Activated CD4-positive, alpha-beta T cell treated with anti-CD3 and anti-CD28 coated beads, Interleukin-2, amount 10 ng/mL, durations not matched to agents 7 days and 5 days (primary cell): ENCODE results near the gene SEMA7A. TPM values are rescaled to one million over a fixed set of nuclear protein-coding genes. Genes with fewer than 3 reads are reported as not detected.
A peak's percentile ranks its signal among the peaks of the same experiment; 100 is the strongest.

Experiments used
- CTCF ChIA-PET: fragments of 350-600 bp; sonication (Branson Sonifier 250); formaldehyde crosslinking; loops from one replicate; lab custom pipeline; 2021; ENCODE audit warnings: antibody characterized with exemption; lab: Charles Lee
- POLR2A ChIA-PET: fragments of 350-600 bp; sonication (Branson Sonifier 250); formaldehyde crosslinking; loops from one replicate; lab custom pipeline; 2021; ENCODE audit warnings: antibody characterized with exemption; lab: Charles Lee
- DNase-seq: peaks from one replicate; pipeline ENCODE4 v3.0.0-alpha.2; 2020
- H3K27ac Mint-ChIP-seq: one replicate; pipeline ENCODE4 v1.8.0; 2021; ENCODE audit warnings: mild to moderate bottlenecking, moderate library complexity, mixed read lengths
- H3K27me3 Mint-ChIP-seq: one replicate; pipeline ENCODE4 v1.8.0; 2021; ENCODE audit warnings: mixed read lengths
- H3K36me3 Mint-ChIP-seq: one replicate; pipeline ENCODE4 v1.8.0; 2021; ENCODE audit warnings: low read depth, mixed read lengths
- H3K4me1 Mint-ChIP-seq: one replicate; pipeline ENCODE4 v1.8.0; 2021; ENCODE audit warnings: mixed read lengths
- H3K4me3 Mint-ChIP-seq: one replicate; pipeline ENCODE4 v1.8.0; 2021; ENCODE audit warnings: mild to moderate bottlenecking, moderate library complexity, mixed read lengths
- H3K9me3 Mint-ChIP-seq: one replicate; pipeline ENCODE4 v1.8.0; 2021; ENCODE audit warnings: mixed read lengths
- total RNA-seq, 2 experiments: library from RNA; stranded (reverse); gene quantifications; one replicate each; pipeline ENCODE4 v1.2.3, GENCODE V29; 2021

SEMA7A gene
- total RNA-seq, 2 experiments from 2014 or later, result 2.7 to 3.5 TPM

DNA sequence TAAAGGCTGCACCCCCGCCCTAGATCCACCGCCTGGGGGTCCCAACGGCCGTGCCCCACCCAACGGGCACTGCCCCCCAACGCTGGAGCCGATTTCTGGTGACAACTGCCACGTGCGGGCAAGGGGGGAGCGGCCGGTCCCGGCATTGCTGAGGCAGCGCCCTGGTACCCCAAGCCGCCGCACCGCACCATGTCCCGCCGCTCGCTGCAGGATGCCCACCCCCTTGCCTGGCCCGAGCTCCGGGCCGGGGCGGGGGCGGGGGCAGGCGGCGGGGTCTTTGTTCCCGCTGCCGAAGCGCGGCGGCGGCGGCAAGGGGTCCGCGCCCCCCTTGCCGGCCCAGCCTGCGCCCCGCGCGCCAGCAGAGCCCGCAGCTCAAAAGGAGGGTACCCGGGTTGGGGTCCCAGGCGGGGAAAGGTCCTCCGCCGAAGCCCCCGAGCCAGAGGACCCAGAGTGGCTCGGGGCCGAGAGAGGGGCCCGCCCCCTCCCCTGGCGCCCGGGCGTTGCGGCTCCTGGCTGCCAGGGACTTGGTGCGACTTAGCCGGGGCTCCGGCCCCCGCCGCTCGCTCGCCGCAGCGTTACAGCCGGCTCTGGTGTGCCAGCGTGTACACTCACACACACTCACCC, 678 bp downstream of the SEMA7A start:
- Mint-ChIP-seq H3K4me3 (peak overlapping the region; percentile 73), H3K27me3 (peaks cover 4% of the 10 kb centered on the region), H3K9me3 (no peaks in the 10 kb centered on the region), H3K4me1 (peaks cover 41% of the 10 kb centered on the region), H3K27ac (no peak overlapping the region), H3K36me3 (no peaks in the 10 kb centered on the region)
- DNase-seq, result no peak
- POLR2A ChIA-PET, result no interaction called here
- CTCF ChIA-PET, result interaction anchor here (1.0 to 11.4 kb wide), 6 partner anchors 9 to 50 kb away, joined by 3 to 120 read pairs (median 9); no protein-coding TSS in a partner anchor

DNA sequence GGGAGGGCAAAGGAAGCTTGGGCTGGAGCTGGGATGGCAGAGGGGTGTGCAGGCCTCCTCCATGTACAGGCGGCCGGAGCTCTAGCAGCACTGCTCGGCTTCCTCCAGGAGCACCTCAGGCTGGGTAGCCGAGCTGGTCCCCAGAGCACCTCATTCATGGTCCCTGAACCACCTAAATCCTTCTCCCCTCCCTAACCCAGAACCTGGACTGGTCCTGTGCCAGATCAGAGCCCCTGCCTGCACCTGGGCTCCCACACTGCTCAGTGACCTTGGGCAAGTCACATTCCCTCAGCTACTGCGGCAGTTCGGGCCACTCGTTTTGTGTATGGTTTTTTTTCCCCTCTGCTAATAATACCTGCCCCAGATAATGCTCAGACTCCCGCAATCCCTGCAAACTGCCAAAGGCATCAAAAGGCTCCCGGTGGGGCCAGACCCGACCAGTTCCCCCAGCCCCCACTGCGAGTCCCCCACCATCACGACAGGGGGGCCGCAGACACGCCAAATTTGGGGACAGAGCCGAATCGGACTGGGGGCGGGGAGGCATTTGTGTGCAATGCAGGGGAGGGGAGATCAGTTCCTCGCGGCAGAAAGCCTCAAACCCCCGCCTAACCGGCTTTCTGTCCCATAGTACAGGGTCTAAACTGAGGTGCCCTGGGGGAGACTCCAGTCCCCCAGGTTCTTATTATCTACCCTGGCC, 1.3 kb downstream of the SEMA7A start:
- Mint-ChIP-seq H3K4me3 (peak overlapping the region; percentile 69), H3K4me1 (peaks cover 41% of the 10 kb centered on the region), H3K9me3 (no peaks in the 10 kb centered on the region), H3K27me3 (peaks cover 4% of the 10 kb centered on the region), H3K36me3 (no peaks in the 10 kb centered on the region), H3K27ac (peak overlapping the region; percentile 60)
- ChIA-PET CTCF (interaction anchor here (0.5 to 2.7 kb wide), 14 partner anchors 9 to 463 kb away, joined by 3 to 20 read pairs (median 4); partner anchors contain the start of genes ARID3B and UBL7), POLR2A (no interaction called here)
- DNase-seq, result no peak

DNA sequence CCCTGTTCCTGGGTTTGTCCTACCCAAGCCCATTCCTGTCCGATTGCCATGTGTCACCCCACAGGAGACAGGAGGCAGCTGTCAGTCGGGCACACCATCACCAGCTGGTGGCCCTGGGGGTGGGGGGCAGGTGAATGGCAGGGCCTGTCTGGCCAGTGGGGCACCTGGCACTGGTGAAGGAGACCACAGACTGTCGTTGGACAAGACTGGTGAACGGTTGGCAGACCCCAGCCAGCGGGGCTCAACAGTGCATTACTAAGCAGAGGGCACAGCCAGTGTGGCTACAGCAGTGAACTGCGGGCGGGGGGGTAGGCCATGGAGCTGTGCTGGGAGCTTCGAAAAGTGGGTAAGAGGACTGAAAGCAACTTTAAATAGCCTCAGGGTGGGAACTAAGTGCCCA, 2.1 kb downstream of the SEMA7A start:
- POLR2A ChIA-PET, result no interaction called here
- H3K27me3 Mint-ChIP-seq, result peaks cover 4% of the 10 kb centered on the region
- no peaks in the 10 kb centered on the region for H3K36me3 Mint-ChIP-seq
- no peak overlapping the region for H3K27ac Mint-ChIP-seq
- peak overlapping the region; percentile 20 for H3K4me3 Mint-ChIP-seq
- DNase-seq, result no peak
- peaks cover 41% of the 10 kb centered on the region for H3K4me1 Mint-ChIP-seq
- CTCF ChIA-PET, result interaction anchor here (0.5 to 2.7 kb wide), 18 partner anchors 9 to 463 kb away, joined by 3 to 20 read pairs (median 3); partner anchors contain the start of genes ARID3B and UBL7
- no peaks in the 10 kb centered on the region for H3K9me3 Mint-ChIP-seq

DNA sequence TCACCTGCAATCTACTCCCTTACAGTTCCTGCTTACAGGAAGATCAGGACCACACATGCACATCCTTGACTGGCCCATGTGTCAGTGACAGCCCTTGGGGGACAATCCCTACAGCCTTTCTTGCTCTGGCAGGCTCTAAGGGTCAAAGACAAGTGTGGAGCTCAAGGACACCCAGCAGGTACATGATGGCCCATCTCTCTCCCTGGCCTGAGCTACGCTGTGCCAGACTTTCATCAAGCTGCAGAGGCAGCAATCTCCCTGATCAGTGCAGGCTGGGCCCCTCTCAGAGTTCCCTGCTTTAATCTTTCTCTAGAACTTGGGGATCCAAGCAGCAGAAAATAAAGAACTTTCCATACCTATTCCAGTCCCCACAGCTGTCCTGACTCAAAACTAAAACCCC, 2.6 kb downstream of the SEMA7A start:
- Mint-ChIP-seq H3K4me3 (peak overlapping the region; percentile 20), H3K27me3 (peaks cover 4% of the 10 kb centered on the region), H3K36me3 (no peaks in the 10 kb centered on the region), H3K27ac (no peak overlapping the region), H3K9me3 (no peaks in the 10 kb centered on the region), H3K4me1 (peaks cover 45% of the 10 kb centered on the region)
- POLR2A ChIA-PET, result no interaction called here
- CTCF ChIA-PET, result interaction anchor here (0.9 to 2.7 kb wide), 15 partner anchors 9 to 357 kb away, joined by 3 to 20 read pairs (median 4); partner anchors contain the start of gene UBL7
- DNase-seq, result no peak

DNA sequence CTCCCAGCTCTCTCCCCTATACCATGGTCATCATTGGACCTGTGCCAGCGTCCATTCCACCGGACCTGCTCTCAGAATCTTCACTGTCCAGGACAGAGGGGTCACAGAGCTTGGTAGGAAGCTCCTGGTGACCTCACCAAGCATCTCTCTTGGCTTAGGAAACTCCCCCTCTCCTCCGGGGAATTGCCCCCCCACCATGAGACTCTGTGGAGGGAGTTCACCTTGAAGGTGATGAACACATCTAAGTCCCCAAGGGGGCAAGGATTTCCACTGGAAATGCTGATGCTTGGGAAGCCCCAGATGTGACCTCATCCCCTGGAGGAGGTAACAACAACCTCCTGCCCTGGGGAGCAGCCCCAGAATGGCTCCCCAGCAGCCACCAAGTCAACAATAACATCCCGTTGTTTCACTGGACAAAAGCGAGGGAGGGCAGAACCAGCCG, 3.2 kb downstream of the SEMA7A start:
- ChIA-PET POLR2A (no interaction called here), CTCF (interaction anchor here (0.6 to 2.7 kb wide), 10 partner anchors 11 to 222 kb away, joined by 3 to 20 read pairs (median 6); no protein-coding TSS in a partner anchor)
- Mint-ChIP-seq H3K4me1 (peaks cover 47% of the 10 kb centered on the region), H3K27ac (no peak overlapping the region), H3K9me3 (no peaks in the 10 kb centered on the region), H3K36me3 (no peaks in the 10 kb centered on the region), H3K27me3 (peaks cover 4% of the 10 kb centered on the region), H3K4me3 (no peak overlapping the region)
- no peak for DNase-seq

DNA sequence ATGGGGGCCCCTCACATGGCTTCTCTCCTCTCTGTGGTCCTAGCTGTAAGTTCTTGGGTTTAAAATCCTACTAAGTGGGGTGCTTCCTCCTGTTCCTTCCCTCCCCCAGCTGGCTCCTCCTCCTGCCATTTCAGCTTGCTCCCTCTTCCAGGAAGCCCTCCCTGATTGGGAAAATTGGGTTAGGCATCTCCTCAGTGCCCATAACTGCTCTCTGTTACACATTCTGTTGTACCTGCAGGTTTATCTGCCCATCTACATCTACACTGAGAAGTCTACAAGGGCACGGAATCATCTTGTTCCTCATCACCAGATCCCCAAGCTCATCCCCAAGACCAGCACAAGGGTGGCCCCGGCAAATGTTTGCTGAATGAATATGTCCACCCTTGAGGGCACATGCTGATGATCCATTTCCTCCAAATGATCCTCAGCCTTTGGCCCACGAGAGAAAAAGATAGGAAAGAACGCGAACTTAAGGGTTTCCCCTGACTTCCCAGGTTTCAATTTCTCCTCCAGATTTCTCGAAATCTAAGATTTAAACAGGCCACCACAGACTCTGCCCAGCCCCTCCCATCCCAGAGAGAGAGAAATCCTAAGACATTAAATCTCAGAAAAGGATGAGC, 3.9 kb downstream of the SEMA7A start:
- POLR2A ChIA-PET, result interaction anchor here (0.5 kb wide), 1 partner anchor 356 kb away, joined by 3 read pairs; no protein-coding TSS in a partner anchor
- Mint-ChIP-seq H3K9me3 (no peaks in the 10 kb centered on the region), H3K4me3 (no peak overlapping the region)

DNA sequence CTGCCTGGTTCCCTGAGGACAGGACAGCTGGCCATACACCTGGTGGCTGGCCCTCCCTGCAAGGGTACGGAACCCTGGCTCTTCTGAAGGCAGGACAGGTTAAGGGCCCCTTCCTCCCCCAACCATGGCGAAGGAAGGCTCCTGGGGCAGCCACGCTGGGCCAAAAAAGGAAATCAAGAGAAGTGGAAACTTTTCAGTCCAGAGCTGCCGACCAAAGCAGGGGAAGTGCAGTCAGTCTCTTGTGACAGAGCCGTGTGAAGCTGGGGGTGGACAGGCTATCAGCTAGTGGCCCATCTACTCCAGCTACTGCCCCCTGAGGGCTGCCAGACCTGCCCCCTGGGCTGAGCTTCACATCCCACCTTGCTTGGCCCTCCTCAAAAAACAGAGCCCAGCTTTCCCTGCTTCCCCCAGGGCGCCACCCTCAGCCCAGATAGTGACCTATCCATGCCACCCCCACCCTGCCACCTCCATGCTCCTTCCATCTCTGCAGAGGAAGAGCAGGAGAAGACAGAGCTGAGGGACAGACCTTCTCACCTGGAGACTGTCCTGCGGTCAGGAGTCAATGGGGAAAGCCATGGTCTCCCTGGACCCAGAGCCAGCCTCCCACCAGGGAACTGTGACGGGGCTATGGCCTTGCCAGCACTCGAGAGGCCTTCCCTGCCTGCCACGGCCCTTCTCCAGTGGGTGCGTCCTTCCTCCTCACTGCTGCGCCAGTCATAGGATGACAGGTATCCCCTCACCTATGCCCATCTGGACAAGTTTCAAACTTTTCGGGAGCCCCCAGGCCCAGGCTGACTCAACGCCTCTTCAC, 4.6 kb downstream of the SEMA7A start:
- POLR2A ChIA-PET, result interaction anchor here (0.5 to 0.6 kb wide), 2 partner anchors 26 to 356 kb away, joined by 3 to 7 read pairs; no protein-coding TSS in a partner anchor
- no peaks in the 10 kb centered on the region for H3K36me3 Mint-ChIP-seq
- H3K27me3 Mint-ChIP-seq, result peaks cover 4% of the 10 kb centered on the region
- H3K27ac Mint-ChIP-seq, result no peak overlapping the region
- H3K4me1 Mint-ChIP-seq, result peaks cover 35% of the 10 kb centered on the region
- H3K9me3 Mint-ChIP-seq, result no peaks in the 10 kb centered on the region
- DNase-seq, result no peak
- CTCF ChIA-PET, result interaction anchor here (0.6 to 2.5 kb wide), 7 partner anchors 9 to 53 kb away, joined by 3 to 8 read pairs (median 4); no protein-coding TSS in a partner anchor
- H3K4me3 Mint-ChIP-seq, result no peak overlapping the region

More for the DNA sequence above, 3.9 kb downstream of the SEMA7A start:
- Mint-ChIP-seq H3K4me1 (peaks cover 42% of the 10 kb centered on the region), H3K27ac (no peak overlapping the region), H3K36me3 (no peaks in the 10 kb centered on the region), H3K27me3 (peaks cover 4% of the 10 kb centered on the region)
- CTCF ChIA-PET, result interaction anchor here (0.6 to 2.5 kb wide), 7 partner anchors 9 to 78 kb away, joined by 3 to 20 read pairs (median 5); no protein-coding TSS in a partner anchor
- DNase-seq, result no peak

DNA sequence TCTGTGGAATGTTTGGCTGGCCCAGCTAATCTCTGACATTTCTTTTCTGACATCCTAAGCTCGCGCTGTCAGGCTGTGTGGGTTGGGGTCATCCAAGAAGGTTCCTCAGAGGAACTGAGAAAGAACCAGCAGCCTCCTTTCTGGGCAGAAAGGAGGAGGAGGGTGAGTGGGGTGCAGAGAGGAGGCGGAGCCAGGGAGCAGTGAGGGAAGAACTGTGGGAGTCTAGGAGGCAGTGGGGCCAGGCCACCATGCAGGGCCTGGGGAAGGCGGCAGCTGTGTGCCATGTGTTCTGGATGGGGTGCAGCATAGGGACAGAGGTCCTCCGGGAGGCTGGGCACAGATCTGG, 5.3 kb downstream of the SEMA7A start:
- DNase-seq, result no peak
- Mint-ChIP-seq H3K9me3 (no peaks in the 10 kb centered on the region), H3K4me1 (peaks cover 32% of the 10 kb centered on the region), H3K27ac (no peak overlapping the region), H3K36me3 (no peaks in the 10 kb centered on the region), H3K4me3 (no peak overlapping the region), H3K27me3 (peaks cover 4% of the 10 kb centered on the region)
- POLR2A ChIA-PET, result no interaction called here
- CTCF ChIA-PET, result interaction anchor here (0.7 to 1.6 kb wide), 7 partner anchors 8 to 343 kb away, joined by 3 to 5 read pairs (median 3); partner anchors contain the start of gene UBL7

DNA sequence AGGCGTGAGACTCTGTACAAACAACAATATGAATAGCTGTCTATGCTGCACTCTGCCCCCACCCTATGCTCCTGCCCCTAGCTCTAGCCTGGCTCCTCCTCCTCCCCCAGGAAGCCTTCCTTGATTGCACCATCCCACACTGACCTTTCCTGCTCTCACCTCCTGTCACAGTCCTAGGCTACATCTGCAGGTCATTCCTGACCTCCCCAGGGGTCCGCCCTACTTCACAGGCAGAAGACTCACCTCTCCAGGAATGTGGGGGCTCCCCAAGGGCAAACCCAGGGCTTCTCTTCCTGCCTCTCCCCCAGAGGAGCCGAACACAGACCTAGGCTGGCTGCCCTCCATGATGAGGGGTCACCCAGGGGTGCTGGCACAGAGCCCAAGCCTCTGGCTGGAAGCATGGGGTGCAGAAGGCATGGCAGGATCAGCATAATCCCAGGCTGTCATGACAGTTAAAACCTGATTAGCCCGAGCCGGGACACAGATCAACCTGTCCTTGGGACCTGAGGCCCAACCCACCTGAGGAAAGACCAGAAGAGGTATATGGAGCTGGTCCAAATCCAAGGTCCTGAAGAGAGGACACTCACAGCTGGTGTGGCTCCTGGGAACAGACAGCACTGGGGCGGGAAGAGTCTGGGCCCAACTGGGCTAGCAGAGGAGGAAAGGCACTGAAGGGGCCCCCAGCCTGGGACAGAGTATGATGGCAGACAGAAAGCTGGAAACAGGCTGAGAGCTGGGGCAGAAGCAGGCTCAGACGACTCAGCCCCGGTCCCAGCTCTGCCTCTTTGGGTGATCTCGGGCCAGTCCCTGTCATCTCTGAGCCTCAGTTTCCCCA, 5.9 kb downstream of the SEMA7A start:
- Mint-ChIP-seq H3K9me3 (no peaks in the 10 kb centered on the region), H3K4me1 (peaks cover 32% of the 10 kb centered on the region), H3K4me3 (no peak overlapping the region), H3K27ac (peak overlapping the region; percentile 65), H3K27me3 (peaks cover 4% of the 10 kb centered on the region), H3K36me3 (no peaks in the 10 kb centered on the region)
- ChIA-PET CTCF (interaction anchor here (0.7 to 2.1 kb wide), 7 partner anchors 11 to 343 kb away, joined by 3 to 8 read pairs (median 4); partner anchors contain the start of gene UBL7), POLR2A (interaction anchor here (0.6 kb wide), 1 partner anchor 45 kb away, joined by 3 read pairs; no protein-coding TSS in a partner anchor)
- no peak for DNase-seq

DNA sequence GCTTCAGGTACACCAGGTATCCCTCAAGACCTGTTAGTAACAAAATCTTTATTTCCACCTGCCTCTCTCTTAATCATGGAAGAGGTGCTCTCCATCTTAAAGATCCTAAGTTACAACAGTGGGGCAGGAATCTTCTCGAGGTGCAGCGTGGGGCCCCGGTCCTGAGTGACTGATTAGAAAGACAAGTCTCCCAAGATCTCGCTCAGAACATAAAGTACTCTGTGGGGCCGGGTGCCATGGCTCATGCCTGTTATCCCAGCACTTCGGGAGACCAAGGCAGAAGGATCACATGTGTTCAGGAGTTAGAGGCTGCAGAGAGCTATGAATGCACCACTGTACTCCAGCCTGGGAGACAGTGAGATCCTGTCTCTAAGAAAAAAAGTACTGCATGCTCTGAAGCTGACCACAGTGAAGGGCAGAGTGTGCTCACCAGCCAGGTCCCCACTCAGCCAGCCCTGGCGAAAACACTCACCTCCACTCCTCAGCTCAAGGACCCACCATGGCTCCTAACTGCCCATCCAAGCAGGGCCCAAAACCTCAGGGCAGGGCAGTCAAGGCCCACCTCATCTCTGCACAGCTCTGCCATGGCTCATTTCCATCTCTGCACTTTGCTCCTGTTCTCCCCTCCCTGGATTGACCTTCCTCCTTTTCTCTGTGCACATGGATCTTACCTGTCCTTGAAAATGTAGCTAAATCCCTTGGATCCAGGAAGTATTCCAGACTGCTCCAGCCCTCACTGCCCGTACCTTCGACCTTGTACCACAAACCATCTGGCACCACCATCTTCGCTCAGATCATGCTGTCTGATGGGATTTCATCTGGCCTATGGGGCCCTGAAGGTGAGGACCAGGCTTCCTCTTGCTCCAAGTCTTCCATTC, 7.1 kb downstream of the SEMA7A start:
- ChIA-PET POLR2A (no interaction called here), CTCF (interaction anchor here (0.5 to 2.1 kb wide), 5 partner anchors 18 to 96 kb away, joined by 3 to 8 read pairs (median 5); no protein-coding TSS in a partner anchor)
- Mint-ChIP-seq H3K27me3 (no peaks in the 10 kb centered on the region), H3K9me3 (no peaks in the 10 kb centered on the region), H3K4me1 (peaks cover 23% of the 10 kb centered on the region), H3K27ac (peak overlapping the region; percentile 36), H3K36me3 (no peaks in the 10 kb centered on the region), H3K4me3 (no peak overlapping the region)
- DNase-seq, result no peak
